ENCODE results near the gene PLEKHJ1. TPM values are rescaled to one million over a fixed set of nuclear protein-coding genes. Genes with fewer than 3 reads are reported as not detected.

The PLEKHJ1 gene
- total and polyA plus RNA-seq, 2 of the 13 experiments (the other 11 are each of a cell fraction or from before 2014, with no cell fraction given), result 70.5 to 130 TPM

- TF ChIP-seq ZKSCAN5 (CRISPR knock-in tag; IDR thresholded peaks at IDR 0.05) (no peak), SALL1 (CRISPR knock-in tag; IDR thresholded peaks at IDR 0.05) (peak; percentile 51), GMEB1 (CRISPR knock-in tag; IDR thresholded peaks at IDR 0.05; ENCODE audit: borderline replicate concordance) (no peak; the same call in 1 of the 2 replicates), CHCHD3 (CRISPR knock-in tag; IDR thresholded peaks at IDR 0.05) (peak; percentile 70; the same call in 1 of the 2 replicates), ZNF747 (CRISPR knock-in tag; IDR thresholded peaks at IDR 0.05; ENCODE audit: borderline replicate concordance) (0 out of 2 replicates have a peak, but pooled peaks have one; percentile 61), TEAD3 (CRISPR knock-in tag; optimal IDR thresholded peaks at IDR 0.05; ENCODE audit: borderline replicate concordance) (peak; percentile 7), ZNF331 (CRISPR knock-in tag; IDR thresholded peaks at IDR 0.05) (peak; percentile 18; the same call in 1 of the 2 replicates), POGK (CRISPR knock-in tag; conservative IDR thresholded peaks at IDR 0.05) (0 out of 2 replicates have a peak, but pooled peaks have one; percentile 43), HNF4A (CRISPR knock-in tag; IDR thresholded peaks at IDR 0.05) (peak; percentile 45; the same call in 1 of the 2 replicates), ZNF232 (CRISPR knock-in tag; IDR thresholded peaks at IDR 0.05; ENCODE audit: borderline replicate concordance) (peak; percentile 20; the same call in 1 of the 2 replicates), ZNF292 (CRISPR knock-in tag; IDR thresholded peaks at IDR 0.05; ENCODE audit: borderline replicate concordance, low read depth) (no peak), NCOR1 (IDR thresholded peaks at IDR 0.05; ENCODE audit: borderline replicate concordance, low read length) (peak; percentile 35; the same call in 1 of the 2 replicates), HHEX (CRISPR knock-in tag; IDR thresholded peaks at IDR 0.05) (no peak), TFAP4 (IDR thresholded peaks at IDR 0.05; ENCODE audit: borderline replicate concordance, low read depth) (no peak), CHD4 (IDR thresholded peaks at IDR 0.05; ENCODE audit: borderline replicate concordance, low read length) (no peak)
- TF ChIP-seq, protein P1, sequence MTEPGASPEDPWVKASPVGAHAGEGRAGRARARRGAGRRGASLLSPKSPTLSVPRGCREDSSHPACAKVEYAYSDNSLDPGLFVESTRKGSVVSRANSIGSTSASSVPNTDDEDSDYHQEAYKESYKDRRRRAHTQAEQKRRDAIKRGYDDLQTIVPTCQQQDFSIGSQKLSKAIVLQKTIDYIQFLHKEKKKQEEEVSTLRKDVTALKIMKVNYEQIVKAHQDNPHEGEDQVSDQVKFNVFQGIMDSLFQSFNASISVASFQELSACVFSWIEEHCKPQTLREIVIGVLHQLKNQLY (CRISPR knock-in tag; IDR thresholded peaks at IDR 0.05), result no peak; the same call in 1 of the 2 replicates
- TF ChIP-seq, protein P2, sequence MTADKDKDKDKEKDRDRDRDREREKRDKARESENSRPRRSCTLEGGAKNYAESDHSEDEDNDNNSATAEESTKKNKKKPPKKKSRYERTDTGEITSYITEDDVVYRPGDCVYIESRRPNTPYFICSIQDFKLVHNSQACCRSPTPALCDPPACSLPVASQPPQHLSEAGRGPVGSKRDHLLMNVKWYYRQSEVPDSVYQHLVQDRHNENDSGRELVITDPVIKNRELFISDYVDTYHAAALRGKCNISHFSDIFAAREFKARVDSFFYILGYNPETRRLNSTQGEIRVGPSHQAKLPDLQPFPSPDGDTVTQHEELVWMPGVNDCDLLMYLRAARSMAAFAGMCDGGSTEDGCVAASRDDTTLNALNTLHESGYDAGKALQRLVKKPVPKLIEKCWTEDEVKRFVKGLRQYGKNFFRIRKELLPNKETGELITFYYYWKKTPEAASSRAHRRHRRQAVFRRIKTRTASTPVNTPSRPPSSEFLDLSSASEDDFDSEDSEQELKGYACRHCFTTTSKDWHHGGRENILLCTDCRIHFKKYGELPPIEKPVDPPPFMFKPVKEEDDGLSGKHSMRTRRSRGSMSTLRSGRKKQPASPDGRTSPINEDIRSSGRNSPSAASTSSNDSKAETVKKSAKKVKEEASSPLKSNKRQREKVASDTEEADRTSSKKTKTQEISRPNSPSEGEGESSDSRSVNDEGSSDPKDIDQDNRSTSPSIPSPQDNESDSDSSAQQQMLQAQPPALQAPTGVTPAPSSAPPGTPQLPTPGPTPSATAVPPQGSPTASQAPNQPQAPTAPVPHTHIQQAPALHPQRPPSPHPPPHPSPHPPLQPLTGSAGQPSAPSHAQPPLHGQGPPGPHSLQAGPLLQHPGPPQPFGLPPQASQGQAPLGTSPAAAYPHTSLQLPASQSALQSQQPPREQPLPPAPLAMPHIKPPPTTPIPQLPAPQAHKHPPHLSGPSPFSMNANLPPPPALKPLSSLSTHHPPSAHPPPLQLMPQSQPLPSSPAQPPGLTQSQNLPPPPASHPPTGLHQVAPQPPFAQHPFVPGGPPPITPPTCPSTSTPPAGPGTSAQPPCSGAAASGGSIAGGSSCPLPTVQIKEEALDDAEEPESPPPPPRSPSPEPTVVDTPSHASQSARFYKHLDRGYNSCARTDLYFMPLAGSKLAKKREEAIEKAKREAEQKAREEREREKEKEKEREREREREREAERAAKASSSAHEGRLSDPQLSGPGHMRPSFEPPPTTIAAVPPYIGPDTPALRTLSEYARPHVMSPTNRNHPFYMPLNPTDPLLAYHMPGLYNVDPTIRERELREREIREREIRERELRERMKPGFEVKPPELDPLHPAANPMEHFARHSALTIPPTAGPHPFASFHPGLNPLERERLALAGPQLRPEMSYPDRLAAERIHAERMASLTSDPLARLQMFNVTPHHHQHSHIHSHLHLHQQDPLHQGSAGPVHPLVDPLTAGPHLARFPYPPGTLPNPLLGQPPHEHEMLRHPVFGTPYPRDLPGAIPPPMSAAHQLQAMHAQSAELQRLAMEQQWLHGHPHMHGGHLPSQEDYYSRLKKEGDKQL (CRISPR knock-in tag; IDR thresholded peaks at IDR 0.05; ENCODE audit: low read depth), result no peak
Measured at GRCh38 chr19:2253106-2254063, 17.3 kb upstream of the PLEKHJ1 start (continued).
